HG02970 (cell line): ENCODE results near the gene BATF3.
A peak's percentile ranks its signal among the peaks of the same experiment; 100 is the strongest.
"Not testable (repeated sequence)": the region's sequence is repeated elsewhere in the genome, so short reads cannot be mapped to it uniquely, and the experiment has no call there.

Experiments used
- ATAC-seq: cut with Tn5 transposase; IDR thresholded peaks from one replicate; pipeline ENCODE4 v1.9.1; 2021; ENCODE audit warnings: mild to moderate bottlenecking, moderate library complexity, moderate number of reproducible peaks; ENCODE audit not compliant: unreplicated experiment, low FRiP score

Gene BATF3

GRCh38 chr1:212665241-212666115 is 34.2 kb downstream of the BATF3 start:
- peak; percentile 83 for ATAC-seq

GRCh38 chr1:212664409-212665199 is 35.0 kb downstream of the BATF3 start:
- no peak for ATAC-seq

GRCh38 chr1:212658250-212658649 is 41.4 kb downstream of the BATF3 start:
- not testable (repeated sequence) for ATAC-seq

GRCh38 chr1:212656730-212657129 is 42.9 kb downstream of the BATF3 start:
- no peak for ATAC-seq

- no peak for ATAC-seq
These were observed 43.8 kb downstream of the BATF3 start for GRCh38 chr1:212655668-212656440.

- no peak for ATAC-seq
These were observed 47.0 kb downstream of the BATF3 start for GRCh38 chr1:212652609-212653008.

- no peak for ATAC-seq
These were observed 47.7 kb downstream of the BATF3 start for GRCh38 chr1:212651977-212652376.

- ATAC-seq: no peak
These were observed 48.1 kb downstream of the BATF3 start for GRCh38 chr1:212651521-212651920.

- no peak for ATAC-seq
These were observed 49.4 kb downstream of the BATF3 start for GRCh38 chr1:212650228-212650627.

GRCh38 chr1:212649020-212649419 is 50.6 kb downstream of the BATF3 start:
- ATAC-seq: no peak

- no peak for ATAC-seq
These were observed 51.2 kb downstream of the BATF3 start for GRCh38 chr1:212648431-212648830.

GRCh38 chr1:212647004-212647403 is 52.6 kb downstream of the BATF3 start:
- ATAC-seq: no peak

- no peak for ATAC-seq
These were observed 53.1 kb downstream of the BATF3 start for GRCh38 chr1:212646588-212646987.

- ATAC-seq: no peak
These were observed 53.8 kb downstream of the BATF3 start for GRCh38 chr1:212645546-212646543.

GRCh38 chr1:212644866-212645545 is 54.6 kb downstream of the BATF3 start:
- no peak for ATAC-seq

- no peak for ATAC-seq
These were observed 55.8 kb downstream of the BATF3 start for GRCh38 chr1:212643877-212644276.

GRCh38 chr1:212641956-212642355 is 57.7 kb downstream of the BATF3 start:
- no peak for ATAC-seq

- ATAC-seq: no peak
These were observed 59.3 kb downstream of the BATF3 start for GRCh38 chr1:212640223-212640878.
